Superior temporal gyrus (tissue), 1 donor: Measurements from ENCODE around the gene SPSB1.

Source experiments
- DNase-seq: peaks from one replicate; pipeline ENCODE4 v3.0.0-alpha.2; 2016; ENCODE audit errors: extremely low spot score

Gene SPSB1

DNA sequence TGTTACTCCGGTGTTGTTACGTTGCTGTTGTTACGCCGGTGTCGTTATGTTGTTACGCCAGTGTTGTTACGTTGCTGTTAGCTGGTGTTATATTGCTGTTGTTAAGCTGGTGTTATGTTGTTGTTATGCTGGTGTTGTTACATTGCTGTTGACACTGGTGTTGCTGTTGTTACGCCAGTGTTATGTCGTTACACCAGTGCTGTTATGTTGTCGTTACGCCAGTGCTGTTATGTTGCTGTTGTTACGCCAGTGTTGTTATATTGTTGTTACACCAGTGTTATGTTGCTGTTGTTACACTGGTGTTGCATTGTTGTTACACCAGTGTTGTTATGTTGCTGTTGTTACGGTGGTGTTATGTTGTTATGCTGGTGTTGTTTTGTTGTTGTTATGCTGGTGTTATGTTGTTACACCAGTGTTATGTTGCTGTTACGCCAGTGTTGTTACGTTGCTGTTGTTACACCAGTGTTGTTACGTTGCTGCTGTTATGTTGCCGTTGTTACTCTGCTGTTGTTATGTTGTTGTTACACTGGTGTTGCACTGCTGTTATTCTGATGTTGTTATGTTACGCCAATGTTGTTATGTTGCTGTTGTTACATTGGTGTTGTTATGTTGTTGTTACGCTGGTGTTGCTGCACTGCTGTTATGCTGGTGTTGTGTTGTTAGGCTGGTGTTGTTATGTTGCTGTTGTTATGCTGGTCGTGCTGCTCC lies 32.5 kb upstream of the SPSB1 start:
- no peak for DNase-seq

DNA sequence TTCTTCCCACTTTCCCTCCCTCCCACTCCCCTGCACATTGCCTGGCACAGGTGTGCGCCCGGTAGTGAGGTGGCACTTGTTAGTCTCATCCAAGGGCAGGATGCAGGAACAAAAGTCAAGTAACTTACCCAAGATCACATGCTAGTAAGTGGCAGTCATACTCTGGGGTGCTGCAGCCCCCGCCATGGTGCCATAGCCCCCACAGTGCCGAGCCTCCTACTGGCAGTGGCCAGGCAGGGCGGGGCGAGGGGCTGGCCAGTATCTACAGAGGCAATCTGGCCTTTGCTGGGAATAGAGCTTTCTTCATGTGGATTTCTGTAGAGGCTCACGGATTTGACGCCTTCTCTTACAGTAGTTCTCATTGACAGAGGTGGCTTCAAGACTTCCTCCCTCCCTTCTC lies 31.2 kb upstream of the SPSB1 start:
- no peak for DNase-seq

DNA sequence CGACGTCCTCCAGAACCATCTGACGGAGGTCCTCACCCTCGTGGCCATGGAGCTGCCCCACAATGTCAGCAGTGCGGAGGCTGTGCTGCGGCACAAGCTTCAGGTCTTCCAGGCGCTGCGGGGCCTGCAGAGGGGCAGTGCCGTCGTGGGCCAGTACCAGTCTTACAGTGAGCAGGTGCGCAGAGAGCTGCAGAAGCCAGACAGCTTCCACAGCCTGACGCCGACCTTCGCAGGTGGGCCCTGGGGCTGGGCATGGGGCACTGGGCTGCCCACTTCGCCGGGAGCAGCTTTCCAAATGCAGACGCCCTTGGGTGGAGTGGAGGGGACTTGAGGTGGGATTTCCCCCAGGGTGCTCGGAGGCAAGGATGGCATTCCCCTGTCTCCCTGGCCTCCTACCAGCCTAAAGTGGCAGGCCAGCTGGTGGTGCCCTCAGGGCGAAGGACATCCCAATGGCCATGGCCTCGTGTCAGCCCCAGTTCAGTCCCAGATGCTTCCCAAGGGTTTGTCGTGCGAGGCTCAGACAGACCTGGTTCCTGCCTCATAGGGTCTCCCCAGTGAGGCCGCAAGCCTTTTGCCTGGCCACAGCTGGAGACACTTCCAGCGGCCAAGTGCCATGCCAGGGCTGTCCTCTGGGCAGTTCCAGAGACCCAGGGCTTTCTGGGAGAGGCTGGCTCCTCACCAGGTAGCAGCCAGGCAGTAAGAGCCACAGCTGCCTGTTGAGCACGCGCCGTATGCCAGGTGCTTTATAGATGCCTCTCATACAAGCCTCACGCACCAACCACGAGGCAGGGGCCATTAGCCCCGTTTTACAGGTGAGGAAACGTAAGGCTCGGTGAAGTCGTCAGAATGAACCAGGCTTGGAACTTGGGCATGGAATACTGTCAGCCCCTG lies 30.4 kb upstream of the SPSB1 start:
- no peak for DNase-seq

DNA sequence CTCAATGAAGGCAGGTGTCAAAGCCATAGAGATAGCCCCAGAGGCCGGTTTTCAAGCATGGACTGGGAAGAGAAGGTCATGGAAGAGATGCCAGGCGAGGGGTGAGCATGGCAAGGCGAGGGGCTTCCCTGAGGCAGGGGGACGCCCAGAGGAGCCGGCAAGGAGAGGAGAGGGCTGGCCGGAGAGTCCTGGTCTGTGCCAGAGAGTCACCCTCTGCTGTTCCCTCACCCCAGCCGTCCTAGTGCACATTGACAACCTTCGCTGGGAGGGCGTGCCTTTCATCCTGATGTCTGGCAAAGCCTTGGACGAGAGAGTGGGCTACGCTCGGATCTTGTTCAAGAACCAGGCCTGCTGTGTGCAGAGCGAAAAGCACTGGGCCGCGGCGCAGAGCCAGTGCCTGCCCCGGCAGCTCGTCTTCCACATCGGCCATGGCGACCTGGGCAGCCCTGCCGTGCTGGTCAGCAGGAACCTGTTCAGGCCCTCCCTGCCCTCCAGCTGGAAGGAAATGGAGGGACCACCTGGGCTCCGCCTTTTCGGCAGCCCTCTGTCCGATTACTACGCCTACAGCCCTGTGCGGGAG lies 29.3 kb upstream of the SPSB1 start:
- no peak for DNase-seq

DNA sequence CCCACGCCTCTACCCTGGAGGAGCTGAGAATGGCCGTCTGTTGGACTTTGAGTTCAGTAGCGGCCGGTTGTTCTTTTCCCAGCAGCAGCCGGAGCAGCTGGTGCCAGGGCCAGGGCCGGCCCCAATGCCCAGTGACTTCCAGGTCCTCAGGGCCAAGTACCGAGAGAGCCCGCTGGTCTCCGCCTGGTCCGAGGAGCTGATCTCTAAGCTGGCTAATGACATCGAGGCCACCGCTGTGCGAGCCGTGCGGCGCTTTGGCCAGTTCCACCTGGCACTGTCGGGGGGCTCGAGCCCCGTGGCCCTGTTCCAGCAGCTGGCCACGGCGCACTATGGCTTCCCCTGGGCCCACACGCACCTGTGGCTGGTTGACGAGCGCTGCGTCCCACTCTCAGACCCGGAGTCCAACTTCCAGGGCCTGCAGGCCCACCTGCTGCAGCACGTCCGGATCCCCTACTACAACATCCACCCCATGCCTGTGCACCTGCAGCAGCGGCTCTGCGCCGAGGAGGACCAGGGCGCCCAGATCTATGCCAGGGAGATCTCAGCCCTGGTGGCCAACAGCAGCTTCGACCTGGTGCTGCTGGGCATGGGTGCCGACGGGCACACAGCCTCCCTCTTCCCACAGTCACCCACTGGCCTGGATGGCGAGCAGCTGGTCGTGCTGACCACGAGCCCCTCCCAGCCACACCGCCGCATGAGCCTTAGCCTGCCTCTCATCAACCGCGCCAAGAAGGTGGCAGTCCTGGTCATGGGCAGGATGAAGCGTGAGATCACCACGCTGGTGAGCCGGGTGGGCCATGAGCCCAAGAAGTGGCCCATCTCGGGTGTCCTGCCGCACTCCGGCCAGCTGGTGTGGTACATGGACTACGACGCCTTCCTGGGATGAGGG lies 28.5 kb upstream of the SPSB1 start:
- no peak for DNase-seq

DNA sequence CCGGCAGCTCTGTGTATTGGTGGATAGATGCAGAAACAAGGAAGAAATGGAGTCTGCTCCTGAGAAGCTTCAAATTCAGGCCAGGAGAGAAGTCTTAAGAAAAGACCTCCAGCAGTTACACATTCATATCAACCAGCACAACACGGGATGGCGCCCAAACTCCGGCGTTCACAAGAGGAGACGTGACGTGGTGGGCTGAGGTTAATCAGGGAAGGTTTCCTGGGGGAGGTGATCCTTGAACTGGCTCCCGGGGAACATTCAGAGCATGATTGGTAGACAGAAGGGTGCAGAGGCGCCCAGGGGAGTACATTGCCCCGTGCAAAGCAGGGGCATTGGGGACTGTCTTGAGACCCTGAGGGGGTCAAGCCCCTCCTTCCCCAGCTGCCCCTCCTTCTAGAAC lies 27.7 kb upstream of the SPSB1 start:
- DNase-seq, result no peak

DNA sequence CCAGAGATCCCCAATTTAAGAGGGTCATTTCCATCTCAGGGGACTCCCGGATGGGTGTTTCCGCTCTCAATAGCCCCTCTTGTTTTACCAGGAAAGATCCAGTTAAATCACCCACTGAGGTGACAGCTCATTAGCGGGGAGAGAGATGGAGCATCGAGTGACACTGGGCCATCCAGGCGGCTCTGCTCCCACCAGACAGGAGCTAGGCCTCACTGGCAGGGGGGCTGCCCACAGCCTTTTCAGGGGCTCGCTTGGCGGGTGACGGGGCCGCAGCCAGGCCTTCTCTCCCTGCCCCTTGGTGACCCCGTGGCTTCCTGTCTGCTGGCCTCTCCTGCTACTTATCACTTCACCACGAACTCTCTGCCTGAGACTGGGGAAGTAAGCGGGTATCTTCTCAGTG lies 26.7 kb upstream of the SPSB1 start:
- DNase-seq, result no peak

DNA sequence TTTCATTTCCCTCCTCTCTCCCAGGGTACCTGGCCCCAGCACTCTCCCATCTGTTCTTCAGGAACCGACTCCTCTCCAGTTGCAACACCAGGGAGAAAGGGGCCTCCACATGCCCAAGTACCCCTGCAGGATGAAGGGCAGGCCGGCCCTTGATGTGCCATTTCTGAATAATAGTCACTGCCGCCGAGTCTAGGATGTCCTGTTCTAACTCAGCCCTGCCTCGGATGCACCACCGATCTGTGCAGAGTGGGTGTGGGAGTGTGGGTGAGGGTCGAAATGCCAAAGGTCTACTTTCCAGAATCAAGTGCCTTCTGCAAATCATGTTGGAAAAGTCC lies 25.4 kb upstream of the SPSB1 start:
- no peak for DNase-seq

DNA sequence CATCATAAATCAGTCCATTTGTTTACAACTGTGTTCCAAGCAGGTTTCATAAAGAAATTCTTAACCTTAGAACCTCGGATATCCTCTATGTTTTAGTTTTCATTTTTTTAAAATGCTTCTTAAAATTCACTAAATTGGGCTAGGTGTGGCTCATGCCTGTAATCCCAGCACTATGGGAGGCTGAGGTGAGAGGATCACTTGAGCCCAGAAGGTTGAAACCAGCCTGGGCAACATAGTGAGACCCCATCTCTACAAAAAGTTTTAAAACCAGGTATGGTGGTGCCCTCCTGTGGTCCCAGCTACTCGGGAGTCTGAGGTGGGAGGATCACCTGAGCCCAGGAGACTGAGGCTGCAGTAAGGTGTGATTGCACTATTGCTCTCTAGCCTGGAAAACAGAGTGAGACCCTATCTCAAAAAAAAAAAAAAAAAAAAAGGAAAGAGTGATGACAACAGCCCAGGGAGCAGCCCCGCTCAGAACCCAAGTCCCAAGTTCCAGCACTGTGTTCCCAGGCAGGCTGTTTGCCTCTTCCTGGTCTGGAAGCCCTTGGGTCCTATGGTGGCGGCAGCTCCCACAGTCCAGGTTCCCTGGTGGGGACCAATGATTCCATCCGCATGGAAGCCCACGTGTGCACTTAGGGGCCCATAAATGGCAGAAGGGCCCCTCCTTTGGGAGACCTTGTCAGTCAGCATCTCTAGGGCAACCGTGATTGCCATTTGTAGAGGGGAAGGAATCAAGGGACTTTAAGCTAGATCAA lies 24.7 kb upstream of the SPSB1 start:
- DNase-seq, result no peak

DNA sequence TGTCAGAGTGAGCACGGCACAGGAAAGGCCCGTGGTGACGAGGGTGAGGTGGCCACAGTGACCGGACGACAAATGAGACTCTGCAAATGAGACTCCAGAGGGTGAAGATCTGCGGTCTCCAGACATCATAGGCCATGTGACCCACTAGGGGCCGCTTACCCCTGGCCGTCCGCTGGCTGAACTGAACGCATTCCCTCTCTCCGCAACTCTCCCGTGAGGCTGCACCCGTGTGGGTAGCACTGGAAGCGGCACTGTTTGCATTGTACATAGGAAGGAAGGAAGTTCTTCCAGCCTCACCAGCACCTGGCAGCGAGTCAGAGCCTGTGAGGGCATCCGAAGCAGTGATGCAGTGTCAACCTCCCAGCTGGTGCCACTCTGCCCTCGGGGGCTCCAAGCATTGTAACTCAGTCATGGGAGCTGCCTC lies 23.6 kb upstream of the SPSB1 start:
- no peak for DNase-seq

DNA sequence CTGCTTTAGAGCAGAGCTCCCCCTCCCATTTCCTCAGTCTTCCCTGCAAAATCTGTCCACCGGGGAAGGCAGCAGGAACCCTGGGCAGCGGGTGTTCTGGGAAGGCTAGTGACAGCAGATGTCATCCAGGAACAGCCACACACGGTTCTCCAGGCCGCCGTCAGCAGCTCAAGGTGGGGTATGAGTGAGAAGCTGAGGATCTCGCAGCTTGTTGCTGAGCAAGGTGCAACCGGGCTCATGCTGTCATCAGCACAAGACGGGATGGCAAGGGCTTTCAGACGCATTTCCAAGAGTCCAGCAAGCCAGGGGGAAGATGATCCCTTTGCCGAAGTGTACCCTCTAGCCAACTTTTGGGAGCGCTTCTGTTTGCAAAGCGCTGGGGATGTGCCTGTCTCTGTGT lies 23.0 kb upstream of the SPSB1 start:
- DNase-seq, result no peak

DNA sequence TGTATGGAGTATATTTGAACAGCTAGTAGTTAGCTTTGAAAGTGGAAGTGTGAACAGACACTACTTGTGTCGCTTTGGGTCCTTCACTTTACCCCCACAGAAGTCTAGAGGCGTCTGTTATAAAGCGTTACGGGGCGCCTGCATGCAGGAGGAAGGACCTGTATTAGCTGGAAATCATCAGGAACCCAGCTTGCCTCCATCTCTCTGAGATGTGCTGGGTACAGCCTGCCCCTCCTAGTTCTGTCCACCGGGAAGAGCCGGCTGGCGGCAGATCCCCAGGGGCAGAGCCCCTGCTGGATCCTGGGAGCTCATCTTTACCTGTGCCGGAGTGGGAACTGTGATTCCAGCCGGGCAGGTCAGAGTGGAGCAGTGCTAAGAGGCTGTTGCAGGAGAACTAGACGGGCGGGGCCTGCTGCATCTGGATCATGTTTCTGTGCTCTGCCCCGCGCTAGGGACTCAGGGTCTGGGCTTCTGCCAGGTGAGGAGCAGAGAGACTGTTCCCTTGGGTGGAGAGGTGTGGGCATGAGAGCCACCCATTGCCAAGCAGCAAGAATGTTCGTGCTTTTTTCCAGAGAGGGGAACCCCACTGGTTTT lies 22.3 kb upstream of the SPSB1 start:
- no peak for DNase-seq

DNA sequence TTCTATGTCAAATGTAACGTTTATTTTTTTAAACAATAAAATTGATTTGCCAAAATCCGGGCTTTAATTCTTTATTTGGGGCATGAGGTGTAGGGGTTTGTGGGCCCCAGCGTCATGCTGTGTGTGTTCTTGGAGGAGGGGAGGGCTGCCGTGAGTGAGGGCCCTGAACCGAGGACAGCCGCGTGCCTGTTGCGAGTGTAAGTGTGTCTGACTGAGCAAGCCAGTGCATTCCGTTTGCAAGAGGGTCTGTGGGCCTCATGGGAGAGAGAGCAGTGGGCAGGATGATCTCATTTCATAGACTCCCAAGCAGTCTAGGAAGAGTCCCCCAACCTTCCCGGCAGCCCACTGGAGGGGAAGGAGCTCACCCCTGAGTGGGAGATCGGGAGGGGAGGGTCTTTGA lies 21.4 kb upstream of the SPSB1 start:
- no peak for DNase-seq

DNA sequence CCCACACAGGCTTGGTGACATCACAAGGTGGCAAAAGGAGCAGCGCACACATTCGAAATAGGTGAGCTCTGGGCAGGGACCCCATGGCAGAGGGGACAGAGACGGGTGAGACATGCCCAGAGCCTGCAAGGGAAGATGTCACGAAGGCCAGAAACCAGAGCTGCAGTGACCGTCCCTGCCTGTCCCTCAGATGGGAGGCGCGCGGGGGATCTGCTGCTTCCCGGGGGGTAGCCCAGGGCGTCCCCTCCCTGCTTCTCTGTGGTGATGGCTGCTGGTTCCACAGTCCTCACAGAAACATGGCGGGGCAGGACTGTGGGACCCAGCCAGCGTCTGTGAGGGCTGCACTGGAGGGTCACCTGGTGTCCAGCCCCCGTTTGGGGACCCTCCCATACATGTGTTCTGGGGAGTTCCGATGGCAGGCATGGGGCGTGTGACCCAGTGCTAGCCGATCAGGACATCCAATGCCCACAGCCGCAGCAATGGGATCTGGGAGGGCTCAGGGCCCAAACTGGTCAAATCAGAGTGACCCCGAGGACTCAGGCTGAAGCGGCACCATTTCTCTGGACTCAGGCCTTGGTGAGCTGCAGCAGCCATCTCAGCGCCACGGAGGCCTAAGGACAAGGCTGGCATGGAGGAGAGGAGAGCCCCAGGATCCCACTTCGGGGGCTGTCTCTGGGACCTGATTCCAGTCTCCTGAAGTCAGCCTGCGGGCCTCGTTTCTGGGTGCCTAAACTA lies 20.7 kb upstream of the SPSB1 start:
- DNase-seq, result no peak

DNA sequence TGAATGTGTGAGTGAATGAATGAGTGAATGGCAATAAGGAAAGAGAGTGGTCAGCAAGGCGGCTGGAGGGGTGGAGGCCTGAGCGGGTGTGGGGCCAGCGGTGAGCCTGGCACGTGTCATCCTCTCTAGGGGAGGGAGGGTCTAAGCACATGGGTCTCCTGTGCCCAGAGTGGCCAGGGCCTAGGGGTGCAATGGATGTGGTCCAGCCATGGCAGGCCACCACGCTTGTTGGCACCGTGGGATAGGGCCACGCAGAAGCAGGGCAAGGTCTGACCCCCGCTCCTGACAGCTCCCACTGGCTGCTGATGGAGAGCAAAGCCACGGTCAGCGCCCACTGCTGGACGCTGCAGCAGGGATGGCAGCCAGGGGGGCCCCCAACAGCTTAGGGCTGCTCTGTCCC lies 19.5 kb upstream of the SPSB1 start:
- no peak for DNase-seq

DNA sequence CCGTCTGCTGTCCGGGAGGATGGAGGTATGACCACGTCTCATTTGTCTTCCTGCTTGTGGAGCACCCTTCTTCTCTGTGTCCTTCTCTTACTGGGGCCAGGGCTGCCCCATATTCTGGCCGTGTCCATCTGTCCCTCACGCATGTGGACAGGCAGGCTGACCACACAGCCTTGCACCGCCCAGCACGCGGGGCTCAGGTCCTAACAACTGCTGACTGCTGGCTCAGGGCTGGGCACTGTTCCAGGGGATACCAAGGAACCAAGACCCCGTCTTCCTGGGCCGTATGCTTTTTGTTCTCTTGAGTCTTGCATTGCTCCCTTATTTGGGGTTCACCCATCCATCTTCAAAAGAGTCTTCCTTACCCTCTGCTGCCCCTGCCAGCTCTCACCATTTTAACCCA lies 17.5 kb upstream of the SPSB1 start:
- no peak for DNase-seq

DNA sequence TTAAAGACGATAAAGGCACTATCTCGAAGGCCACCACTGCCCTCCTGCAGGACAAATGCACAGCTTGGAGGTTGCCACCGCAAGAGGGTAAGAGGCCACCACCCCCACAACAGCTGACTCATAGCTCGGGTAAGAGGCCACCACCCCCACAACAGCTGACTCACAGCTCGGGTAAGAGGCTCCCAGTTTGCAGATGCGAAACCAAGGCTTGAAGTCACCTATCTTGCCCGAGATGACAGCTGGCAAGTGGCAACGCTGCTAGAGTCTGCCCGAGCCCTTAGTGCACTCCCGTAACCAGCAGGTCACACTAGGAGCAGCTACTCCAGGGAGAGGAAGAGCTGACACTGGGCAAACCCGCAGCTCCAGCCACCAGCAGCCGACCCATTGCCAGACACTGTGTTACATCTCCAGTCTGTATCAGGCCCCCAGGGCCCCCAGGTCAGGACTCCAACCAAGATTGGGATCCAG lies 17.1 kb upstream of the SPSB1 start:
- DNase-seq, result no peak

DNA sequence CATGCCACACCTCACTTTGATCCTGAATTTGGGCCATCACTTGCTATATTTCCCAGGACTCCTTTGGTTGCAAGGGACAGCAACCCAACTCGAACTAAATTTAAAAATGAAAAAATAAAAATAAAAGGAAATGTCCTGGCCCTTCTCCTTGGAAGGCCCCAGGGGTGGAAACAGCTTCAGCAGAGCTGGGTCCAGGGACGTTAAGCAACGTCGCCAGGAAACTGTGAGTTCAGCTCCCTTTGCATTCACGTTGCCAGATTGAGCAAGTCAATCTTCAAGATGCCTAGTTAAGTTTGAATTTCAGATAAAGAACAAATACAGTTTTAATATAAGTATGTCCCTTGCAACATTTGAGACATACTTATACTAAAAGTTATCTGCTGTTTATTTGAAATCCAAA lies 14.6 kb upstream of the SPSB1 start:
- no peak for DNase-seq

DNA sequence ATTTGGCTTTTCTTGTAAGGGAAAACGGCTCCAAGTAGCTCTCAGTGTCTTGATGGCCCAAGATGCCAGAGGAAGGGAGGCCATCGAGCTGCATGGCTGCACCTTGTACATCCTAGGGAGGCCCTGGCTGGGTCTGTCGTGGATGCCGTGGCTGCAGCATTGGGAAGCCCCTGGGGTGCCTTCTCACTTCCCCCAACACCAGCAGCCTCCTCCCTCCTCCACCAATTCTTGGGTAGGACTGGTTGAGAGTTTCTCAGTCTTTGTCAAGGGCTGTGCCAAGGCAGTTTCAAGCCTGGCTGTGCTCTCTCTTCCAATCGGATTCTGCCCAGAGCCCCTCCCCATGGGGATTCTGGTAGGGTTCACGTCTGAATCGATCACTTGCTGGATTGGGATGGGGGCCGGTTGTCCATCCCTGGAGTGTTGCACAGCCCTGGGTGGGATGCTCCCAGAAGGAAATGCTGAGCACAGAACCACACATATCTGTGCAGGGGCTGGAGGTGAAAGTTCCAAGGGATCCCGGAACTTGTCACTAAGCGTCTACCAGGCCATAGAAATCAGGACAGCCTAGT lies 14.0 kb upstream of the SPSB1 start:
- DNase-seq, result no peak
